MM.1S (cell line): ENCODE data around the gene KCNMA1.

Source experiments
- EZH2phosphoT487 ChIP-seq: fragments of 300-600 bp; sonication (generic); IDR thresholded peaks from 2 replicates; pipeline ENCODE4 v1.6.1; 2018; ENCODE audit warnings: antibody characterized with exemption, low read length
- TF ChIP-seq, protein P1 (sequence below): fragments of 300-600 bp; sonication (generic); IDR thresholded peaks from 2 replicates; pipeline ENCODE4 v1.5.1; 2016; ENCODE audit warnings: antibody characterized with exemption, low read length, mixed read lengths

DNA sequence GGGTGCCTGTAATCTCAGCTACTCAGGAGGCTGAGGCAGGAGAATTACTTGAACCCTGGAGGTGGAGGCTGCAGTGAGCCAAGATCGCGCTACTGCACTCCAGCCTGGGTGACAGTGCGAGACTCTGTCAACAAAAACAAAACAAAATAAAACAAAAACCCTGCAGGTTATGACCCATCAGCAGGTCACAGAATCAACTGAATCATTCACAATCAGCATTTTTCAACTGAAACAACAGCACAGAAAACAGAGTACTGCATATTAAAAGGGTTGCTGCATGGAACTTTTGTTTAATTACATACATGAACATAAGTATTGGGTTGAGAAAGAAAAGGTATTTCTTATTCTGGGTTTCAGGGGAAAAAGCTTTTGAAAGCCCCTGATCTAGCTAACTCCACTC, 77.6 kb downstream of the KCNMA1 start:
- TF ChIP-seq, protein P1, sequence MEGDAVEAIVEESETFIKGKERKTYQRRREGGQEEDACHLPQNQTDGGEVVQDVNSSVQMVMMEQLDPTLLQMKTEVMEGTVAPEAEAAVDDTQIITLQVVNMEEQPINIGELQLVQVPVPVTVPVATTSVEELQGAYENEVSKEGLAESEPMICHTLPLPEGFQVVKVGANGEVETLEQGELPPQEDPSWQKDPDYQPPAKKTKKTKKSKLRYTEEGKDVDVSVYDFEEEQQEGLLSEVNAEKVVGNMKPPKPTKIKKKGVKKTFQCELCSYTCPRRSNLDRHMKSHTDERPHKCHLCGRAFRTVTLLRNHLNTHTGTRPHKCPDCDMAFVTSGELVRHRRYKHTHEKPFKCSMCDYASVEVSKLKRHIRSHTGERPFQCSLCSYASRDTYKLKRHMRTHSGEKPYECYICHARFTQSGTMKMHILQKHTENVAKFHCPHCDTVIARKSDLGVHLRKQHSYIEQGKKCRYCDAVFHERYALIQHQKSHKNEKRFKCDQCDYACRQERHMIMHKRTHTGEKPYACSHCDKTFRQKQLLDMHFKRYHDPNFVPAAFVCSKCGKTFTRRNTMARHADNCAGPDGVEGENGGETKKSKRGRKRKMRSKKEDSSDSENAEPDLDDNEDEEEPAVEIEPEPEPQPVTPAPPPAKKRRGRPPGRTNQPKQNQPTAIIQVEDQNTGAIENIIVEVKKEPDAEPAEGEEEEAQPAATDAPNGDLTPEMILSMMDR = no peak
- TF ChIP-seq EZH2phosphoT487 = no peak
